Mesendoderm (in vitro differentiated cells): ENCODE measurements around the gene BEND7.

Source experiments
- DNase-seq: peaks from one replicate; pipeline ENCODE4 v3.0.0; 2013
- H2AK5ac ChIP-seq: 2 replicates; pipeline ENCODE4 v1.6.1; 2013; ENCODE audit warnings: low read length, inconsistent platforms
- H2BK120ac ChIP-seq: 2 replicates; pipeline ENCODE4 v1.6.1; 2013; ENCODE audit warnings: low read depth, mild to moderate bottlenecking, low read length, moderate library complexity, mixed read lengths
- H2BK15ac ChIP-seq: replicated peaks from 2 replicates; pipeline ENCODE4 v1.6.1; 2013; ENCODE audit warnings: low read depth, mild to moderate bottlenecking, moderate library complexity
- H2BK5ac ChIP-seq: 2 replicates; pipeline ENCODE4 v1.6.1; 2013; ENCODE audit warnings: low read length, inconsistent platforms
- H3K18ac ChIP-seq: 2 replicates; pipeline ENCODE4 v1.6.1; 2013; ENCODE audit warnings: mild to moderate bottlenecking, low read length, mixed read lengths
- H3K23ac ChIP-seq: one replicate; pipeline ENCODE4 v1.6.1; 2013; ENCODE audit warnings: low read length
- H3K27ac ChIP-seq: 2 replicates; pipeline ENCODE4 v1.5.1; 2013; ENCODE audit warnings: low read depth, mild to moderate bottlenecking, inconsistent platforms, low read length, moderate library complexity
- H3K27me3 ChIP-seq: 2 replicates; pipeline ENCODE4 v1.6.1; 2013; ENCODE audit warnings: low read length, control low read depth, mild to moderate bottlenecking, inconsistent platforms; ENCODE audit not compliant: insufficient read depth, poor library complexity
- H3K36me3 ChIP-seq: 2 replicates; pipeline ENCODE4 v1.6.1; 2013; ENCODE audit warnings: low read length, inconsistent platforms; ENCODE audit not compliant: control insufficient read depth, insufficient read depth
- H3K4ac ChIP-seq: one replicate; pipeline ENCODE4 v1.6.1; 2013; ENCODE audit warnings: low read depth, mild to moderate bottlenecking, low read length, moderate library complexity
- H3K4me1 ChIP-seq: 2 replicates; pipeline ENCODE4 v1.6.1; 2013; ENCODE audit warnings: low read depth, low read length, inconsistent platforms; ENCODE audit not compliant: control insufficient read depth
- H3K4me2 ChIP-seq: 2 replicates; pipeline ENCODE4 v1.6.1; 2013; ENCODE audit warnings: low read length
- H3K4me3 ChIP-seq: 2 replicates; pipeline ENCODE4 v1.5.1; 2013; ENCODE audit warnings: mild to moderate bottlenecking, low read length
- H3K56ac ChIP-seq: one replicate; pipeline ENCODE4 v1.6.1; 2013; ENCODE audit warnings: low read length
- H3K79me1 ChIP-seq: 2 replicates; pipeline ENCODE4 v1.6.1; 2013; ENCODE audit warnings: low read length, inconsistent platforms
- H3K79me2 ChIP-seq: 2 replicates; pipeline ENCODE4 v1.6.1; 2013; ENCODE audit warnings: mild to moderate bottlenecking, low read length; ENCODE audit not compliant: control insufficient read depth, insufficient read depth
- H3K9ac ChIP-seq: 2 replicates; pipeline ENCODE4 v1.6.1; 2013; ENCODE audit warnings: low read length, inconsistent platforms
- H4K5ac ChIP-seq: one replicate; pipeline ENCODE4 v1.6.1; 2013; ENCODE audit warnings: low read length
- H4K8ac ChIP-seq: one replicate; pipeline ENCODE4 v1.6.1; 2013; ENCODE audit warnings: low read depth, mild to moderate bottlenecking, control low read depth, low read length, moderate library complexity
- WGBS: extraction: QIAGEN DNeasy Blood & Tissue Kit; methylation state at CpG from one replicate; pipeline ENCODE4 v1.1.7; 2013; ENCODE audit warnings: low lambda C conversion rate, missing lambda C conversion rate; ENCODE audit not compliant: insufficient coverage; ENCODE audit errors: extremely low coverage; 5-methylcytosine and 5-hydroxymethylcytosine counted together

The BEND7 gene

GRCh38 chr10:13499150-13499549, 29.7 kb downstream of the BEND7 start:
- Histone ChIP-seq H3K4me2 (no peak overlapping the region), H3K9ac (no peak overlapping the region), H3K27me3 (no peaks in the 10 kb centered on the region), H2AK5ac (no peak overlapping the region), H3K4me3 (no peak overlapping the region), H4K5ac (no peak overlapping the region), H3K79me2 (no peaks in the 10 kb centered on the region), H2BK120ac (no peak overlapping the region), H3K4ac (no peak overlapping the region), H2BK5ac (no peak overlapping the region), H3K4me1 (no peaks in the 10 kb centered on the region), H3K36me3 (no peaks in the 10 kb centered on the region), H3K27ac (no peak overlapping the region), H3K79me1 (no peaks in the 10 kb centered on the region), H3K23ac (no peak overlapping the region), H3K18ac (no peak overlapping the region), H4K8ac (no peak overlapping the region), H3K56ac (no peak overlapping the region), H2BK15ac (no peak overlapping the region)
- no CpG with 5 or more reads among the region's 5 CpGs for WGBS
- DNase-seq: no peak

- H3K23ac ChIP-seq: no peak overlapping the region
- no peak overlapping the region for H3K4me3 ChIP-seq
- H3K36me3 ChIP-seq: no peaks in the 10 kb centered on the region
- no peak overlapping the region for H3K56ac ChIP-seq
- no peaks in the 10 kb centered on the region for H3K4me1 ChIP-seq
- no CpG with 5 or more reads among the region's 8 CpGs for WGBS
- no peaks in the 10 kb centered on the region for H3K27me3 ChIP-seq
- no peak overlapping the region for H3K4me2 ChIP-seq
- no peak overlapping the region for H2BK5ac ChIP-seq
- no peak overlapping the region for H3K9ac ChIP-seq
- DNase-seq: no peak
- H4K8ac ChIP-seq: no peak overlapping the region
- no peak overlapping the region for H4K5ac ChIP-seq
- H2BK120ac ChIP-seq: no peak overlapping the region
- H3K18ac ChIP-seq: no peak overlapping the region
- H2AK5ac ChIP-seq: no peak overlapping the region
- H3K79me2 ChIP-seq: no peaks in the 10 kb centered on the region
- no peak overlapping the region for H2BK15ac ChIP-seq
- no peak overlapping the region for H3K4ac ChIP-seq
- no peaks in the 10 kb centered on the region for H3K79me1 ChIP-seq
- no peak overlapping the region for H3K27ac ChIP-seq
Observed at GRCh38 chr10:13496931-13497330, 31.9 kb downstream of the BEND7 start.

GRCh38 chr10:13496164-13496563, 32.6 kb downstream of the BEND7 start:
- no CpG with 5 or more reads among the region's 8 CpGs for WGBS
- Histone ChIP-seq H3K27ac (no peak overlapping the region), H3K4me2 (no peak overlapping the region), H2AK5ac (no peak overlapping the region), H3K79me2 (no peaks in the 10 kb centered on the region), H2BK5ac (no peak overlapping the region), H3K79me1 (no peaks in the 10 kb centered on the region), H3K23ac (no peak overlapping the region), H3K56ac (no peak overlapping the region), H2BK15ac (no peak overlapping the region), H3K4me3 (no peak overlapping the region), H3K27me3 (no peaks in the 10 kb centered on the region), H3K36me3 (no peaks in the 10 kb centered on the region), H4K5ac (no peak overlapping the region), H3K9ac (no peak overlapping the region), H3K4me1 (no peaks in the 10 kb centered on the region), H3K18ac (no peak overlapping the region), H4K8ac (no peak overlapping the region), H2BK120ac (no peak overlapping the region), H3K4ac (no peak overlapping the region)
- DNase-seq: peak; percentile 23

- no peak overlapping the region for H3K4ac ChIP-seq
- no peak overlapping the region for H2BK15ac ChIP-seq
- no CpG with 5 or more reads among the region's 16 CpGs for WGBS
- H3K27ac ChIP-seq: no peak overlapping the region
- H3K56ac ChIP-seq: no peak overlapping the region
- H3K9ac ChIP-seq: no peak overlapping the region
- no peaks in the 10 kb centered on the region for H3K36me3 ChIP-seq
- no peak overlapping the region for H2BK5ac ChIP-seq
- no peak overlapping the region for H3K4me2 ChIP-seq
- H3K4me1 ChIP-seq: no peaks in the 10 kb centered on the region
- H3K79me1 ChIP-seq: no peaks in the 10 kb centered on the region
- no peak overlapping the region for H2AK5ac ChIP-seq
- H3K4me3 ChIP-seq: no peak overlapping the region
- no peaks in the 10 kb centered on the region for H3K27me3 ChIP-seq
- H3K18ac ChIP-seq: no peak overlapping the region
- H4K5ac ChIP-seq: no peak overlapping the region
- H3K23ac ChIP-seq: no peak overlapping the region
- no peak for DNase-seq
- H4K8ac ChIP-seq: no peak overlapping the region
- no peak overlapping the region for H2BK120ac ChIP-seq
- H3K79me2 ChIP-seq: no peaks in the 10 kb centered on the region
Observed at GRCh38 chr10:13492493-13493180, 36.2 kb downstream of the BEND7 start.

GRCh38 chr10:13491747-13492360, 37.0 kb downstream of the BEND7 start:
- Histone ChIP-seq H2BK15ac (no peak overlapping the region), H3K27ac (no peak overlapping the region), H3K56ac (no peak overlapping the region), H3K18ac (no peak overlapping the region), H2AK5ac (no peak overlapping the region), H3K4ac (no peak overlapping the region), H3K4me3 (no peak overlapping the region), H3K27me3 (no peaks in the 10 kb centered on the region), H2BK5ac (no peak overlapping the region), H3K79me2 (no peaks in the 10 kb centered on the region), H4K8ac (no peak overlapping the region), H3K23ac (no peak overlapping the region), H3K79me1 (no peaks in the 10 kb centered on the region), H3K36me3 (no peaks in the 10 kb centered on the region), H4K5ac (no peak overlapping the region), H2BK120ac (no peak overlapping the region), H3K4me2 (no peak overlapping the region), H3K4me1 (no peaks in the 10 kb centered on the region), H3K9ac (no peak overlapping the region)
- DNase-seq: no peak
- WGBS: no CpG with 5 or more reads among the region's 9 CpGs

GRCh38 chr10:13490503-13490902, 38.3 kb downstream of the BEND7 start:
- Histone ChIP-seq H3K4me1 (no peaks in the 10 kb centered on the region), H4K8ac (no peak overlapping the region), H2BK15ac (no peak overlapping the region), H3K27ac (no peak overlapping the region), H3K79me2 (no peaks in the 10 kb centered on the region), H3K4me2 (no peak overlapping the region), H4K5ac (no peak overlapping the region), H3K56ac (no peak overlapping the region), H3K36me3 (no peaks in the 10 kb centered on the region), H3K18ac (no peak overlapping the region), H2AK5ac (no peak overlapping the region), H3K9ac (no peak overlapping the region), H3K27me3 (no peaks in the 10 kb centered on the region), H3K4ac (no peak overlapping the region), H3K79me1 (no peaks in the 10 kb centered on the region), H3K23ac (no peak overlapping the region), H3K4me3 (no peak overlapping the region), H2BK120ac (no peak overlapping the region), H2BK5ac (no peak overlapping the region)
- DNase-seq: no peak
- WGBS: no CpG with 5 or more reads among the region's 5 CpGs
